GM15510 (cell line): ENCODE measurements around the gene LENEP.

Source experiments
- POLR2A ChIP-seq: IDR thresholded peaks from 3 replicates; pipeline ENCODE4 v1.6.1; 2011; ENCODE audit warnings: borderline replicate concordance; ENCODE audit not compliant: insufficient read length; ENCODE audit errors: extremely low read depth

LENEP gene

GRCh38 chr1:155008015-155008941 lies 14.9 kb downstream of the LENEP start:
- TF ChIP-seq POLR2A = no peak

GRCh38 chr1:155009221-155009711 lies 15.9 kb downstream of the LENEP start:
- TF ChIP-seq POLR2A = no peak

- TF ChIP-seq POLR2A = no peak
Measured at GRCh38 chr1:155009742-155010141, 16.4 kb downstream of the LENEP start.

- no peak for TF ChIP-seq POLR2A
Measured at GRCh38 chr1:155010211-155010918, 17.0 kb downstream of the LENEP start.

GRCh38 chr1:155011004-155011416 lies 17.6 kb downstream of the LENEP start:
- TF ChIP-seq POLR2A = no peak

- no peak for TF ChIP-seq POLR2A
Measured at GRCh38 chr1:155011437-155012025, 18.1 kb downstream of the LENEP start.

- no peak for TF ChIP-seq POLR2A
Measured at GRCh38 chr1:155012026-155012546, 18.7 kb downstream of the LENEP start.

DNA sequence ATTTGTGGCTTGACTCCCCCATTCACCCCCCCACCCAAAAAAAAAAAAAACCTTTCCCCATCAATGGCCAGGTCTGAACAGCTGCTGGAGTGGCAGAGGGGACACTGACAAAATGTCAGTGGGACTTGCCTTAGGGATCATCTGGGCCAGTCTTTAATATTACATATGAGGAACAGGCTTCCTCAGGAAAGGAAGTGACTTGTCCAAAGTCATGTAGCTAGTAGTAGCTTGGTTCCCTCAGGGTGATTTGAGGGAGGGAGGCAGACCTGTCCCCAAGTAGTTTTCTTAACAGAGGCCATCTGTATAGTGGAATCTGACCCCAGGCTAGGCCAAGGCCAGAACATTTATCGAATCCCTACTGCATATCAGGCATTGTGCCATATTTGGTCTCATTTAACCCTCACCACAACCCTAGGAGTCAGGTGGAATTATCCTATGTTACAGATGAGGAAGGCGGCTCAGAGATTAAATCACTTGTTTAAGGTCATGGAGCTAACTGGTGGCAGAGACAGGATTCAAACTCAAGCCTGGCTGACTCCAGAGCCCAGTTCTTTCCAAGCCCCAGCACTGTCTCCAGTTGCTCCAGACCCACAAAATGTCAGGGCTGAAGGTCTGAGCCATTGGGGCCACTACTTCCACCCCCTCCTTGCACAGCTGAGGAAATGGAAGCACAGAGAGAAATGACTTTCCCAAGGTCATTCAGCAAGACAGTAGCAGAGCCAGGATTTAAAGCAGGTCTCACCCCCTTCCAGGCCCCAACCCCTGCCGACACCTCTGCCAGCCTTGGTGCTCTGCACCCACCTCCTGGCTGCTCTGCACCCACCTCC lies 19.6 kb downstream of the LENEP start:
- TF ChIP-seq POLR2A = no peak

- no peak for TF ChIP-seq POLR2A
Measured at GRCh38 chr1:155013632-155014031, 20.2 kb downstream of the LENEP start.

- TF ChIP-seq POLR2A = no peak
Measured at GRCh38 chr1:155014709-155015508, 21.5 kb downstream of the LENEP start.

- no peak for TF ChIP-seq POLR2A
Measured at GRCh38 chr1:155015527-155016230, 22.3 kb downstream of the LENEP start.

DNA sequence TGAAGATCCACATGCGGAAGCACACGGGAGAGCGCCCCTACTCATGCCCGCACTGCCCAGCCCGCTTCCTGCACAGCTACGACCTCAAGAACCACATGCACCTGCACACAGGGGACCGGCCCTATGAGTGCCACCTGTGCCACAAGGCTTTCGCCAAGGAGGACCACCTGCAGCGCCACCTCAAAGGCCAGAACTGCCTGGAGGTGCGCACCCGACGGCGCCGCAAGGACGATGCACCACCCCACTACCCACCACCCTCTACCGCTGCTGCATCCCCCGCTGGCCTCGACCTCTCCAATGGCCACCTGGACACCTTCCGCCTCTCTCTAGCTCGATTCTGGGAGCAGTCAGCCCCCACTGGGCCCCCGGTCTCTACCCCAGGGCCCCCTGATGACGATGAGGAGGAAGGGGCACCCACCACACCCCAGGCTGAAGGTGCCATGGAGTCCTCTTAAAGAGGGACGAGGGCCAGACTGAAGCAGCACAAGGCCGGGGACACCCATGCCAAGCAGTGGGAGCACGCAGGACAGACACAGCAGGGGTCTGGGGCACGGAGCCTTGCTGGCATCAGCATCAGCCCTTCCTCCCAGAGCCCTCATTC lies 22.9 kb downstream of the LENEP start:
- no peak for TF ChIP-seq POLR2A
